ENCODE data around the gene COL9A3. TPM values are rescaled to one million over a fixed set of nuclear protein-coding genes. Genes with fewer than 3 reads are reported as not detected.
"Not testable (repeated sequence)": the region's sequence is repeated elsewhere in the genome, so short reads cannot be mapped to it uniquely, and the experiment has no call there.

COL9A3 gene
- total and polyA plus RNA-seq, 8 donors, result 2.3 to 107 (median 56.2) TPM

GRCh38 chr20:62844182-62844581, 27.3 kb downstream of the COL9A3 start:
- ATAC-seq, result no peak
- H3K4me3 ChIP-seq, result no peak overlapping the region
- intact Hi-C loops (cut with DNase I), result no loop called here
- H3K36me3 ChIP-seq, result peaks cover 0 to 9% of the 10 kb centered on the region in 2 donors
- DNase-seq, result no peak
- no peak overlapping the region for H3K27ac ChIP-seq
- H3K4me1 ChIP-seq, result no peaks in the 10 kb centered on the region
- no peaks in the 10 kb centered on the region for H3K27me3 ChIP-seq
- H3K9me3 ChIP-seq, result no peaks in the 10 kb centered on the region
- no peak for TF ChIP-seq CTCF (IDR thresholded peaks at IDR 0.05)

- Histone ChIP-seq H3K4me1 (no peaks in the 10 kb centered on the region), H3K9me3 (no peaks in the 10 kb centered on the region), H3K4me3 (no peak overlapping the region), H3K27ac (no peak overlapping the region), H3K27me3 (no peaks in the 10 kb centered on the region), H3K36me3 (peaks cover 0 to 9% of the 10 kb centered on the region in 2 donors)
- intact Hi-C loops (cut with DNase I), result no loop called here
- no peak for TF ChIP-seq CTCF (IDR thresholded peaks at IDR 0.05)
- DNase-seq (no peak), ATAC-seq (no peak)
Observed at GRCh38 chr20:62845416-62846160, 28.7 kb downstream of the COL9A3 start.

GRCh38 chr20:62846166-62846890, 29.5 kb downstream of the COL9A3 start:
- DNase-seq (no peak), ATAC-seq (no peak)
- TF ChIP-seq CTCF (IDR thresholded peaks at IDR 0.05), result no peak
- peaks cover 0 to 9% of the 10 kb centered on the region in 2 donors for H3K36me3 ChIP-seq
- intact Hi-C loops (cut with DNase I), result no loop called here
- no peaks in the 10 kb centered on the region for H3K9me3 ChIP-seq
- no peak overlapping the region for H3K4me3 ChIP-seq
- H3K27me3 ChIP-seq, result no peaks in the 10 kb centered on the region
- no peak overlapping the region for H3K27ac ChIP-seq
- no peaks in the 10 kb centered on the region for H3K4me1 ChIP-seq

GRCh38 chr20:62848917-62849316, 32.1 kb downstream of the COL9A3 start:
- H3K9me3 ChIP-seq; H3K27ac ChIP-seq; DNase-seq; H3K4me3 ChIP-seq; ATAC-seq; H3K4me1 ChIP-seq; H3K27me3 ChIP-seq; intact Hi-C loops (cut with DNase I): not testable (repeated sequence)
- H3K36me3 ChIP-seq, result peaks cover 0 to 26% of the 10 kb centered on the region in 2 donors

GRCh38 chr20:62849431-62849830, 32.6 kb downstream of the COL9A3 start:
- no peak overlapping the region for H3K27ac ChIP-seq
- H3K4me1 ChIP-seq, result no peaks in the 10 kb centered on the region
- no peak overlapping the region for H3K4me3 ChIP-seq
- ATAC-seq, result no peak
- no peaks in the 10 kb centered on the region for H3K9me3 ChIP-seq
- peaks cover 0 to 31% of the 10 kb centered on the region in 2 donors for H3K36me3 ChIP-seq
- no peak for DNase-seq
- intact Hi-C loops (cut with DNase I), result no loop called here
- H3K27me3 ChIP-seq, result no peaks in the 10 kb centered on the region
- TF ChIP-seq CTCF (IDR thresholded peaks at IDR 0.05), result no peak
